ENCODE results near the gene SUGP1. TPM values are rescaled to one million over a fixed set of nuclear protein-coding genes. Genes with fewer than 3 reads are reported as not detected.

SUGP1 gene
- total RNA-seq, 6 experiments from 2014 or later = 19.7 to 25.9 (median 23.6) TPM

- ATAC-seq (no peak), DNase-seq (no peak)
- Histone ChIP-seq H3K36me3 (no peaks in the 10 kb centered on the region), H3K4me1 (no peaks in the 10 kb centered on the region), H3K4me3 (no peak overlapping the region), H3K27me3 (no peaks in the 10 kb centered on the region), H3K27ac (no peak overlapping the region), H3K9me3 (no peaks in the 10 kb centered on the region)
- WGBS (ENCODE audit: insufficient coverage, low coverage, low lambda C conversion rate, missing lambda C conversion rate) = 52% methylated on average over 5 of the region's 5 CpGs
- no peak for TF ChIP-seq CTCF (IDR thresholded peaks at IDR 0.05)
- TF ChIP-seq POLR2A (IDR thresholded peaks at IDR 0.05) = no peak
- intact Hi-C loops (cut with DNase I) = no loop called here
These were observed 70.0 kb downstream of the SUGP1 start for GRCh38 chr19:19250196-19250801.

- H3K27ac ChIP-seq = no peak overlapping the region
- intact Hi-C loops (cut with DNase I) = no loop called here
- no peaks in the 10 kb centered on the region for H3K4me1 ChIP-seq
- ATAC-seq (no peak), DNase-seq (no peak)
- no peak overlapping the region for H3K4me3 ChIP-seq
- WGBS (ENCODE audit: insufficient coverage, low coverage, low lambda C conversion rate, missing lambda C conversion rate) = 74% methylated on average over 7 of the region's 9 CpGs
- H3K36me3 ChIP-seq = no peaks in the 10 kb centered on the region
- H3K27me3 ChIP-seq = no peaks in the 10 kb centered on the region
- H3K9me3 ChIP-seq = no peaks in the 10 kb centered on the region
- no peak for TF ChIP-seq CTCF (IDR thresholded peaks at IDR 0.05)
- no peak for TF ChIP-seq POLR2A (IDR thresholded peaks at IDR 0.05)
These were observed 79.8 kb downstream of the SUGP1 start for GRCh38 chr19:19240476-19240875.

GRCh38 chr19:19239675-19240074, 80.6 kb downstream of the SUGP1 start:
- ATAC-seq (no peak), DNase-seq (no peak)
- intact Hi-C loops (cut with DNase I) = no loop called here
- TF ChIP-seq POLR2A (IDR thresholded peaks at IDR 0.05) = no peak
- TF ChIP-seq CTCF (IDR thresholded peaks at IDR 0.05) = no peak
- Histone ChIP-seq H3K4me1 (no peaks in the 10 kb centered on the region), H3K4me3 (no peak overlapping the region), H3K9me3 (no peaks in the 10 kb centered on the region), H3K36me3 (no peaks in the 10 kb centered on the region), H3K27me3 (no peaks in the 10 kb centered on the region), H3K27ac (no peak overlapping the region)

GRCh38 chr19:19238126-19238894, 82.0 kb downstream of the SUGP1 start:
- intact Hi-C loops (cut with DNase I) = no loop called here
- no peaks in the 10 kb centered on the region for H3K4me1 ChIP-seq
- no peaks in the 10 kb centered on the region for H3K27me3 ChIP-seq
- TF ChIP-seq POLR2A (IDR thresholded peaks at IDR 0.05) (no peak), CTCF (IDR thresholded peaks at IDR 0.05) (no peak)
- 83% methylated on average over 2 of the region's 18 CpGs for WGBS (ENCODE audit: insufficient coverage, low coverage, low lambda C conversion rate, missing lambda C conversion rate)
- no peaks in the 10 kb centered on the region for H3K36me3 ChIP-seq
- no peak overlapping the region for H3K4me3 ChIP-seq
- H3K27ac ChIP-seq = no peak overlapping the region
- H3K9me3 ChIP-seq = peaks cover 0 to 3% (median 0%) of the 10 kb centered on the region in 4 donors
- DNase-seq (no peak), ATAC-seq (peak in 1 of 4 donors; percentile 30)
